GM18520 (cell line): ENCODE data around the gene ATP8B3.

Source experiments
- ATAC-seq: cut with Tn5 transposase; IDR thresholded peaks from one replicate; pipeline ENCODE4 v1.9.1; 2021; ENCODE audit not compliant: unreplicated experiment

ATP8B3 gene

DNA sequence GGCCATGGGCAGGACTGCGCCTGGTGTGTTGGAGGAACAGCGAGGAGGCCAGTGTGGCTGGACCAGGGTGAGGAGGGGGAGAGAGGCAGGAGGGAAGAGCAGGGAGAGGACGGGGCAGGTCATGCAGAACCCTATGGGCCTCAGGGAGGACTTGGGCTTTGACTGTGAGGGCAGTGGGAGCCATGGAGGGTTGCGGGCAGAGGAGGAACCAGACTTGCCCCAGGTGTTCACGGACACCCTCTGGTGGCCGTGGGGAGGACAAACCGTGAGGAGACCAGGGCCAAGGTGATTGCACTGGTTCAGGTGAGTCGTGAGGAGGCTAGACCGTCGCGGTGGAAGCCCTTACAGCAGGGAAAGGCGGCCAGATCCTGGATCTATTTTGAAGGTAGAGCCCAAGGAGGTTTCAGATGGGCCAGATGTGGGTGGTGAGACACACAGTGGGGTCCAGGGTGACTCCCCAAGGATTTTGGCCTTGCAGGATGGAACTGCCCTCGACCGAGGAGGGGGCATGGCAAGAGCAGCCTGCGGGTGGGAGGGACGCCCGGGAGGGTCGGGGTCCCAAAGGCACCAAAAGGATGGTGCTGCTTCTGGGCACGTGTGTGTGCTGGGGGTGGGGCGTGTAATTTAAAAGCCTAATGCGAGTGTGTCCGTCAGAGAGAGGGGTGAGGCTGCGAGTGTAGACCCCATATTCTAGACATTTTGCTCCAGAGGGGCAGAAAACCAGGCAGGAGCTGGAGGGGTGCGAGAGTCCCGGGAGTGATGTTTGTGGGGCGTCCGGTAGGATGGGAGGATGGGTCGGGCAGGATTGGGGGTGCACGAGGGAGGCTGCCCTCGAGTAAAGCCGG is 39.0 kb upstream of the ATP8B3 start:
- ATAC-seq: no peak

DNA sequence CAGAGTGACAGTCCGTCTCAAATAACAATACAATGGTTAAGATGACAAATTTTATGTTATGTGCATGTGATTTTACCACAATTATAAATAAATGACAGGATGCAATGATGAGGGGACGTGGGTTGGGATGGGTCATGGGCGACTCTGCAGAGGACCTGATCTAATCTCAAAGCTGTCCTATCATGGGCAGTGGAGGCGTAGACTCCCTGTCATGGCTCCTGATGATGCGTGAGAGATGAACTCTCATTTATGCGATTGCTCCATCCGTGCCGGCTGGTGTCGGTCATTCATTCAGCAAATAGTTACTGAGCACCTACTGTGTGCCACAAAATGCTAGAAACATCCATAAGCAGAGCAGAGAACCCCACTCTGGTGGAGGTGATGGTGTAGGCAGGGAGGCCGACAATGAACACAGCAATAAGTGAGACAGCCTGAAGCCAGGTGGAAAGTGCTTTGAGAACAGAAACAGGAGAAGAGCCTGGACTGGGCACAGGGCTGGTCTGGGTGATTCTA is 37.9 kb upstream of the ATP8B3 start:
- ATAC-seq: no peak

GRCh38 chr19:1849132-1849474 is 37.0 kb upstream of the ATP8B3 start:
- no peak for ATAC-seq

DNA sequence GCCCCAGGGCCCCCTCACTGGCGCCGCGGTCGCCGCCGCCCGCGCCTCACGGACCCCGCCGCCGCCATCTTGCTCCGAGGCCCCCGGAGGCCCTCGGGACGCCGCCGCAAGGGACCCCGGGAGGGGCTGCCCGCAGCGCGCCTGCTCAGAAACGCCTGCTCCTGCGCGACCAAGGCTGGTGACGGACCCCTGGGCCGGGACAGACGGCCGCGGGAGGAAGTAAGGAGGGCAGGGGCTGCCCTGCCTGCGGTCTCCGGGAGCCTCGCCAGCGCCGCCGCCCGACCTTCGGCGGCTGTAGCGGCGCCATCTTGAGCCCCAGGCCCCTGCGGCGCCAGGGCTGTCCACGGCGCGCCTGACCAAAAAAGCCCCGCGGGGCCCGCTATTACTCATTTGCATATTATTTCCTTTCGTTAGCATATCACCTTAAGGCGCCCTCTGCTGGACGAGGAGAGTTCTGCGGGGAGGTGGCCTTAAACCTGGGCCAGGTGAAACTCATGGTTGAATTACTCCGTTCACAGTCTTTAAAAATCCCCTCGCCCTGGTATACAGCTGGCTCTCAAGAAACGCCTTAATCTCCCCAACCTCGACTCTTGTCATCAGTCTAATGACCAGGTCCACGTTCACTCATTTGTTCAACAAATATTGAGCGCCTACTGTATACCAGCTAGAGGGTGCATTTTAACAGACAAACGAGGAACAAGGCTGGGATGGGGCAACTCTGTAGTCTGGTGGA is 36.5 kb upstream of the ATP8B3 start, which contains the start of gene REXO1:
TSS of gene REXO1 (minus strand) at position 85 of the 733 bp plus-strand sequence. CDS start 125 bp downstream, outside the sequence.
- peak; percentile 74 for ATAC-seq

GRCh38 chr19:1847684-1848398 is 35.8 kb upstream of the ATP8B3 start:
- ATAC-seq: peak; percentile 12

GRCh38 chr19:1847348-1847683 is 35.2 kb upstream of the ATP8B3 start:
- no peak for ATAC-seq

GRCh38 chr19:1846517-1847204 is 34.6 kb upstream of the ATP8B3 start:
- no peak for ATAC-seq

GRCh38 chr19:1845642-1846041 is 33.6 kb upstream of the ATP8B3 start:
- ATAC-seq: no peak

- no peak for ATAC-seq
These were observed 33.0 kb upstream of the ATP8B3 start for GRCh38 chr19:1845125-1845515.

DNA sequence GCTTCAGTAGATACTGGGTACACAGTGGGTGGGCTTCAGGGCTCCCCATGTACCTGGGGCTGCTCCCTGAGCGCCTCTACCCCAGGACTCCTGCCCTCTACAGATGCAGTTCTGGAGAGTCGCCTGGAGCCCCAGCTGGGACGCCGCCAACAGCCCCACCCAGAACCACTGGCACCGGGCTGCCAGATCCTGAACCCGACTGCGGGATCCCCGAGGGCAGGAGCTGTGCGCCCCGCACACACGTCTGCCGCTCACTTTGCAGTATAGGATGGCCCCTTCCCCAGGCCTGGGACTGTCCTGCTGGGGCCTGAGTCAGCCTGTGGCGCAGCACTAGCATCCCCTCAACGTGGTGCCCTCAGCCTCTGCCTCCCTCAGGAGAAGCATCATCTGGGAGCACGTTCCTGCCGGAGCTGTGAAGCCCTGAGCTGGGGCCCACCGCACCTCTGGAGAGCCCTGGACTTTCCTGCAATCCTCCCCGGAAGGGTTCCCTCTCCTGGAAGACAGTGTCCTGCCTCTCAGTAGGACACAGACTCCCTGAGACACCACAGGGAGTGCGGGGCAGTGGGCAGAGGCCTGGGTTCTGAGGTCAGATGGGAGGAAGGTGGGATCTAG is 32.5 kb upstream of the ATP8B3 start:
- ATAC-seq: no peak

DNA sequence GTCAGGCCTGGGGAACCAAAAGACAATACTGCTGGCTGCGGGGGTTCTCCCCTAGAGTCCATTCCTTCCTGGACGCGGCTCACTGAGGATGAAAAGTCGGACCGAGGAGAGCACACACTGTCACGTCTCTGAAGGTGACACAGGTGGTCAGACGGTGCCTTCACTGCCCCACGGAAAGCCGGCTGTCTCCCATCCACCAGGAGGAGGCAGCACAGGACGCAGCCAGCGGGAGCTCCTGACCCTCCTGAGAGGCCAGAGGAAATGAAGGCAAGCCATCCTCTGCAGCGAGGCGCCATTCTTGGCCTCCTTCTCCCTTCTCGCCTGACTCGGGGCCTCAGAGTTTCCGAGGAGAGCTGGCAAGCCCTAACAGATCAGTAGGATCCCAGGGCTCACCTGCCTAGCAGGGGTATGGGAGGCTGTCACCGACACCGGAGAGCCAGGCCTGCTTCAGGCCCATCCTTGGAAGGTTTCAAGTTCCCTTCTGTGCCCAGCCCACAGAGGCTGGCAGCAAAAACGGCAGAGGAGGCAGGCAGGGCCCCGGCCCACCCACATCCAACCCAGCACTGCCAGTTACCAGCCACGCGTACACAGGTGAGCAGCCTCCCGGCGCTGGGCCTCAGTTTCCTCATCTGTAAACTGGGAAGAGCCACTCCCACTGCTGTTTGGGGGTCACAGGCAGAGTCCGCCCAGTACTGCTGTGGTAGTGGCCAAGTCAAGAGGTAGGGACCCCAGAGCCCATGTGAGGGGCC is 31.7 kb upstream of the ATP8B3 start:
- ATAC-seq: no peak

DNA sequence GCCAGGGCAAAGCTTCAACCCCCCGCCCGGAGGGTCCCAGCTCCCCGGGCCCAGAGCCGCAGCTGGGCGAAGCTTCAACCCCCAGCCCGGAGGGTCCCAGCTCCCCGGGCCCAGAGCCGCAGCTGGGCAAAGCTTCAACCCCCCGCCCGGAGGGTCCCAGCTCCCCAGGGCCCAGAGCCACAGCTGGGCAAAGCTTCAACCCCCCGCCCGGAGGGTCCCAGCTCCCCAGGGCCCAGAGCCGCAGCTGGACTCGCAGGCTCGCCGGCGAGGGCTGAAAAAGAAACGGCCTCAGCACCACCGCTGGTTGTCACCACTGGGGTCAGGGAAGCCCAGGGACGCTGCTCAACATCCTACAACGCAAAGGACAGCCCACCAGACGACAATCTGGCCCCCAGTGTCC is 31.0 kb upstream of the ATP8B3 start:
- no peak for ATAC-seq

DNA sequence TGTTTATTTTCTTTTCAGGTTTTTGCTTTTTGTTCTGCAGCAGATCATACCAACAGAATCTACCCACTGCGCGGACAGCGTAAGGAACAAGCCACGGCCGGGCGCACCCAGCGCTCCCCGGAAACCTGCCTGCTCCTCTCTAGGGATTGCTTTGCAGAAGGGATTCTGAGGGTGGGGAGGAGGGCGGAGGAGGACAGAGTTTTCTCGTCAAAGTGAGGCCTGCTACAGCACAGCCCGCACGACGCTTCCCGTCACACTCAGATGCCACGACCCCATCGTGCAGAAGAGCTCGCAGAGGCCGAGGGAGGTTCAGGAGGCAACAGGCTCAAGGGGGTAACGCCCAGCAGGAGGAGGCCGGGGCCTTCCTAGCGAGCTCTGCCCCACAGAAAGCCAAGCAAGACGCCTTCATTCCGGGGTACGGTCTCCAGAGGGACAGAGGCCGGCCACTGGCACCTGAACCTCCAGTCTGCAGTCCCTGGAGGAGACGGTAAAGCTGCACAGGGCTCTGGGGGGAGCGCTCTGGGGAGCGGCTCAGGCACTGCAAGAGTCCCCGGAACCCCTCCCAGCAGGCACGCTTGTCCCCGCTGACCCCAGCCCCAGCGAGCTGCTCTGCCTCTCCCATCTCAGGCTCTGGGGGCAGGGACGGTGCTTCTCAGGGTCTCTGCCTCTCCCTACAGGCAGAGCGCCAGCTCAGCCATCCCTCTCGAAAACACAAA is 29.3 kb upstream of the ATP8B3 start:
- ATAC-seq: no peak

DNA sequence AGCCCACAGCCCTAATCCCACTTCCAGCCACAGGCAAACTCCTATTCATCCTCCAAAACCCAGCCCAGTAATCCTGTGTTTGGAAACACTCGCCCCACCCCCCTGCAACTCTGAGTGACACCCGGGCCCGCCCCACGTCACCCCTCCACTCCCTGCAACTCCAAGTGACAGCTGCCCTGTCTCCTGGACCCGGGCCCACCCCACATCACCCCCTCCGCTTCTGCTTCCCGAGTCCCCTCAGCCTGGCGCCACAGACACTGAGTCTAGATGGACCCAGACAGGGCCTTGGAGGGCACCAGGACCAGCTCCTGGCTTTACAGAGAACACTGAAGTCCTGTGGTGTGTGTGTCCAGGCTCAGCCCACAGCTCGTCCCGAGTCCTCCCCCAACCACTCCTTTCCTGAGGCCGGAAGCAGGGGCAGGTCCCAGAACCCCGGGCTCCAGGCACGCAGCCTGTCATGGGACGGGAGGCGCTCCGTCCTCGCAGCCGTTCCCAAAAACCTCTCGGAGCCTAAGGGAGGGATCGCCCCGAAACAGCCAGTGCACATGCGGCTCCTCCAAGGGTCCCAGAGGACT is 28.6 kb upstream of the ATP8B3 start:
- no peak for ATAC-seq

DNA sequence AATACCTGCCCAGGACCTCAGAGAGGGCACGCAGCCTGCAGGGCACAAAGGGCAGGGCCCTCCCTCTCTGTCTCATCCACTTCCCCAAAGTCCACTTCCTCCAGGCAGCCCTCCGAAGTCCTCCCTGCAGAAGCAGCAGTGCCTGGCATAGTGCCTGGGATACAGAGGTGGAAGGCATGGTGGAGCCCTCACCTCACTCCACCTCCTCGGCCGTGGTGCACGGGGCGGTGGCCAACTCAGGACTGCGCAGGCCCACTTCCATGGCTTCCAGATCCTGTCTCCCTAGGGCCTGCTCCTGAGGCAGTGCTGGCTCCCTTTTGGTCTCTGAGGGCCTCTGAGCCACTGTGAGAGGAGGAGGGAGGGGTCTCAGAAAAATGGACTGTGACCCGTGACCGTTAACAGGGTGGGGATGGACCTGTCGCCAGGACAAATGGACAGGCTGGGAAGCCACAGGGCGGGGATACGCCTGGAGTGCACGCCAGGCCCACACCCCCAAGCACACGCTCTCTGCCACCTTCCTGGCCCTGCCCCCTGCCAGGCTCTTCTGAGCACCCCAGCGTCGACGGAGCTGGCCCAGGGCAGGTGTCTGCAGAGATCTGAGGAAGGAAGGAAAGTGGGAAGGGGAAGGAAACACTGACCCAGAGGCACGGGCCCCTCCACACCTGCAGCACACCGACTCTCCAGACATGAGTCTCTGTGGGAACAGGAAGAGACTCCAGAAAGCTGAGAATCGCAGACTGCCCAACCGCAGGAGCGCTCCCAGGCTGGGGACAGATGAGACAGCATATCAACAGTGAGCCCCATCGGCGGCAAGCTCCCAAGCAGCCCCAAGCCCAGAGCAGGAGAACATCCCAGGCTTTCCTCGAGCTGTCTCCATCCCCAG is 27.8 kb upstream of the ATP8B3 start:
- no peak for ATAC-seq

GRCh38 chr19:1837625-1838105 is 25.6 kb upstream of the ATP8B3 start:
- no peak for ATAC-seq

DNA sequence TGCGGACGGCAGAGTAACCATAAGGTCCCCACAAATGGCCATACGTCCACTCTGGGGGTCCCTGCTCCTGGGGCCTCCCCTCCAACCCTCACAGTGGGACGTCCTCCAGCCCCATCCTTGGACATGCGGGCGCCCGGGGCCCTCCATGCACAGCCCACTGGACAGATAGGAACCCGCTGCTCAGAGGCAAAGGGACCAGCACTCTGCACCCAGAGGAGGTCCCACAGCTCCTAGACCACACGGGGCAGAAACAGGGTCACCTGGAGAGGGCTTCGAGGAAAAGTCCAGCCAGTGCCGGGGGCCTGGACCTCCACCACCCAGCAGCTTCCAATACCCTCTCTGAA is 25.1 kb upstream of the ATP8B3 start:
- ATAC-seq: no peak
